Activated naive CD8-positive, alpha-beta T cell treated with anti-CD3 and anti-CD28 coated beads for 36 hours (primary cell): ENCODE data around the gene SOX15. TPM values are rescaled to one million over a fixed set of nuclear protein-coding genes. Genes with fewer than 3 reads are reported as not detected.

ENCODE experiments used
- DNase-seq: peaks from one replicate; pipeline ENCODE4 v3.0.0; 2021
- H3K27ac Mint-ChIP-seq: one replicate; pipeline ENCODE4 v1.8.0; 2022; ENCODE audit warnings: mild to moderate bottlenecking, moderate library complexity, mixed read lengths
- H3K27me3 Mint-ChIP-seq: one replicate; pipeline ENCODE4 v1.8.0; 2022; ENCODE audit warnings: mild to moderate bottlenecking, mixed read lengths
- H3K36me3 Mint-ChIP-seq: one replicate; pipeline ENCODE4 v1.8.0; 2021; ENCODE audit warnings: mild to moderate bottlenecking, mixed read lengths
- H3K4me1 Mint-ChIP-seq: one replicate; pipeline ENCODE4 v1.8.0; 2021; ENCODE audit warnings: mixed read lengths
- H3K4me3 Mint-ChIP-seq: one replicate; pipeline ENCODE4 v1.8.0; 2022; ENCODE audit warnings: mild to moderate bottlenecking, moderate library complexity, mixed read lengths
- H3K9me3 Mint-ChIP-seq: one replicate; pipeline ENCODE4 v1.8.0; 2022; ENCODE audit warnings: mixed read lengths
- total RNA-seq, 2 experiments: library from RNA; stranded (reverse); gene quantifications; one replicate each; pipeline ENCODE4 v1.2.3, GENCODE V29; 2021

The SOX15 gene
- total RNA-seq, 2 experiments from 2014 or later = 0.28 to 0.35 TPM

GRCh38 chr17:7587420-7588151, 2.3 kb downstream of the SOX15 start:
- Mint-ChIP-seq H3K4me1 (peaks cover 17% of the 10 kb centered on the region), H3K36me3 (peaks cover 29% of the 10 kb centered on the region), H3K4me3 (no peak overlapping the region), H3K27me3 (no peaks in the 10 kb centered on the region), H3K9me3 (no peaks in the 10 kb centered on the region), H3K27ac (no peak overlapping the region)
- DNase-seq = no peak

GRCh38 chr17:7586673-7587419, 3.0 kb downstream of the SOX15 start:
- no peak overlapping the region for H3K27ac Mint-ChIP-seq
- no peak overlapping the region for H3K4me3 Mint-ChIP-seq
- H3K36me3 Mint-ChIP-seq = peaks cover 37% of the 10 kb centered on the region
- H3K27me3 Mint-ChIP-seq = no peaks in the 10 kb centered on the region
- peaks cover 22% of the 10 kb centered on the region for H3K4me1 Mint-ChIP-seq
- no peaks in the 10 kb centered on the region for H3K9me3 Mint-ChIP-seq
- DNase-seq = no peak

GRCh38 chr17:7583253-7584109, 6.4 kb downstream of the SOX15 start, which contains the start of gene MPDU1:
TSS of gene MPDU1 (plus strand) at chr17:7583852. CDS start at chr17:7583863, 11 bp downstream.
- peak within 1 kb of the TSS; percentile 100 for H3K27ac Mint-ChIP-seq
- H3K9me3 Mint-ChIP-seq = no peaks in the 10 kb centered on the region
- peak within 1 kb of the TSS; percentile 99 for H3K4me3 Mint-ChIP-seq

GRCh38 chr17:7582396-7583252, 7.3 kb downstream of the SOX15 start:
- no peaks in the 10 kb centered on the region for H3K27me3 Mint-ChIP-seq

More at GRCh38 chr17:7583253-7584109, 6.4 kb downstream of the SOX15 start, which contains the start of gene MPDU1:
- Mint-ChIP-seq H3K36me3 (peaks cover 61% of the 10 kb centered on the region), H3K4me1 (peaks cover 51% of the 10 kb centered on the region), H3K27me3 (no peaks in the 10 kb centered on the region)
- DNase-seq = peak; percentile 97

GRCh38 chr17:7580604-7581575, 9.0 kb downstream of the SOX15 start:
- Mint-ChIP-seq H3K36me3 (peaks cover 80% of the 10 kb centered on the region), H3K4me1 (peaks cover 74% of the 10 kb centered on the region), H3K27ac (peak overlapping the region; percentile 100), H3K9me3 (no peaks in the 10 kb centered on the region), H3K27me3 (no peaks in the 10 kb centered on the region), H3K4me3 (peak overlapping the region; percentile 45)
- DNase-seq = no peak

More at GRCh38 chr17:7582396-7583252, 7.3 kb downstream of the SOX15 start:
- peaks cover 59% of the 10 kb centered on the region for H3K4me1 Mint-ChIP-seq
- H3K9me3 Mint-ChIP-seq = no peaks in the 10 kb centered on the region
- no peak for DNase-seq
- H3K4me3 Mint-ChIP-seq = peak overlapping the region; percentile 99
- H3K27ac Mint-ChIP-seq = peak overlapping the region; percentile 100
- peaks cover 68% of the 10 kb centered on the region for H3K36me3 Mint-ChIP-seq

GRCh38 chr17:7579834-7580603, 9.9 kb downstream of the SOX15 start:
- Mint-ChIP-seq H3K4me3 (peak overlapping the region; percentile 55), H3K9me3 (no peaks in the 10 kb centered on the region), H3K4me1 (peaks cover 79% of the 10 kb centered on the region), H3K27ac (peak overlapping the region; percentile 100), H3K36me3 (peaks cover 84% of the 10 kb centered on the region), H3K27me3 (no peaks in the 10 kb centered on the region)
- DNase-seq = peak; percentile 48

GRCh38 chr17:7579001-7579833, 10.7 kb downstream of the SOX15 start, which contains the start of gene CD68:
TSS of gene CD68 (plus strand) at chr17:7579638. CDS start at chr17:7579678, 40 bp downstream.
- Mint-ChIP-seq H3K36me3 (peaks cover 85% of the 10 kb centered on the region), H3K27ac (peak within 1 kb of the TSS; percentile 100)
- peak; percentile 80 for DNase-seq

GRCh38 chr17:7577327-7578199, 12.3 kb downstream of the SOX15 start:
- H3K36me3 Mint-ChIP-seq = peaks cover 95% of the 10 kb centered on the region
- peaks cover 9% of the 10 kb centered on the region for H3K27me3 Mint-ChIP-seq
- H3K4me1 Mint-ChIP-seq = peaks cover 86% of the 10 kb centered on the region
- H3K4me3 Mint-ChIP-seq = peak overlapping the region; percentile 99
- peak overlapping the region; percentile 100 for H3K27ac Mint-ChIP-seq
- H3K9me3 Mint-ChIP-seq = peaks cover 4% of the 10 kb centered on the region
- no peak for DNase-seq

More at GRCh38 chr17:7579001-7579833, 10.7 kb downstream of the SOX15 start, which contains the start of gene CD68:
- Mint-ChIP-seq H3K27me3 (no peaks in the 10 kb centered on the region), H3K9me3 (no peaks in the 10 kb centered on the region), H3K4me3 (peak within 1 kb of the TSS; percentile 55), H3K4me1 (peaks cover 84% of the 10 kb centered on the region)

GRCh38 chr17:7576432-7576937, 13.4 kb downstream of the SOX15 start:
- Mint-ChIP-seq H3K4me3 (peak overlapping the region; percentile 99), H3K36me3 (peaks cover 92% of the 10 kb centered on the region), H3K27me3 (peaks cover 10% of the 10 kb centered on the region), H3K4me1 (peaks cover 83% of the 10 kb centered on the region), H3K27ac (peak overlapping the region; percentile 100), H3K9me3 (peaks cover 4% of the 10 kb centered on the region)
- no peak for DNase-seq

- DNase-seq = no peak
- H3K9me3 Mint-ChIP-seq = peaks cover 4% of the 10 kb centered on the region
- peaks cover 10% of the 10 kb centered on the region for H3K27me3 Mint-ChIP-seq
- H3K4me3 Mint-ChIP-seq = peak overlapping the region; percentile 99
- peaks cover 92% of the 10 kb centered on the region for H3K36me3 Mint-ChIP-seq
- H3K4me1 Mint-ChIP-seq = peaks cover 83% of the 10 kb centered on the region
- peak overlapping the region; percentile 100 for H3K27ac Mint-ChIP-seq
These were observed 13.9 kb downstream of the SOX15 start for GRCh38 chr17:7575959-7576358.

GRCh38 chr17:7575481-7575883, 14.4 kb downstream of the SOX15 start:
- peaks cover 4% of the 10 kb centered on the region for H3K9me3 Mint-ChIP-seq
- H3K27ac Mint-ChIP-seq = peak overlapping the region; percentile 100
- peaks cover 91% of the 10 kb centered on the region for H3K36me3 Mint-ChIP-seq
- DNase-seq = no peak
- H3K4me3 Mint-ChIP-seq = peak overlapping the region; percentile 99
- H3K27me3 Mint-ChIP-seq = peaks cover 10% of the 10 kb centered on the region
- H3K4me1 Mint-ChIP-seq = peaks cover 83% of the 10 kb centered on the region
